Panc1 (cell line): ENCODE data around the gene MAPK8. TPM values are rescaled to one million over a fixed set of nuclear protein-coding genes. Genes with fewer than 3 reads are reported as not detected.

Experiments used
- ATAC-seq: fragments of 200-7000 bp; cut with Tn5 transposase; 2 replicates; pipeline ENCODE4 v1.9.1; 2020; ENCODE audit warnings: mild to moderate bottlenecking, moderate library complexity
- BruUV-seq: library from RNA; stranded (reverse); fragments of 400-500 nt; replicated peaks from 2 replicates; lab custom pipeline; 2021; lab: Mats Ljungman, UMichigan
- CTCF ChIA-PET: fragments of 300-600 bp; sonication (Branson Sonifier 250); formaldehyde crosslinking; loops from one replicate; lab custom pipeline; 2022; ENCODE audit warnings: antibody characterized with exemption; lab: Charles Lee
- POLR2A ChIA-PET: fragments of 300-600 bp; sonication (Branson Sonifier 250); formaldehyde crosslinking; loops from one replicate; lab custom pipeline; 2022; ENCODE audit warnings: antibody characterized with exemption; lab: Charles Lee
- DNase-seq: peaks from one replicate; pipeline ENCODE4 v3.0.0-alpha.2; 2010; ENCODE audit warnings: low read depth, low spot score
- H3K27ac ChIP-seq: 2 replicates; pipeline ENCODE4 v1.5.1; 2011; ENCODE audit warnings: mild to moderate bottlenecking, low read length, inconsistent platforms
- H3K27me3 ChIP-seq: fragments of 200-500 bp; sonication (Bioruptor generic); 2 replicates; pipeline ENCODE4 v1.6.0; 2014; ENCODE audit warnings: low read length, inconsistent platforms; ENCODE audit not compliant: control insufficient read depth, insufficient read depth
- H3K36me3 ChIP-seq: fragments of 200-500 bp; sonication (Bioruptor generic); 2 replicates; pipeline ENCODE4 v1.5.1; 2014; ENCODE audit warnings: inconsistent platforms, mild to moderate bottlenecking, low read length, moderate library complexity; ENCODE audit not compliant: control insufficient read depth, insufficient read depth
- H3K4me1 ChIP-seq: 2 replicates; pipeline ENCODE4 v1.5.1; 2011; ENCODE audit warnings: inconsistent platforms, mild to moderate bottlenecking, low read length, moderate library complexity; ENCODE audit not compliant: control insufficient read depth, insufficient read depth
- H3K4me3 ChIP-seq, 2 experiments: 2 replicates each; pipeline ENCODE4 v1.5.1; 2011 to 2012; ENCODE audit warnings: low read depth in 2 of 2, low read length in 2 of 2, mild to moderate bottlenecking in 2 of 2, inconsistent platforms in 1 of 2, moderate library complexity in 1 of 2
- H3K9me3 ChIP-seq: fragments of 200-500 bp; sonication (Bioruptor generic); 2 replicates; pipeline ENCODE4 v1.5.1; 2014; ENCODE audit warnings: low read depth, mild to moderate bottlenecking, inconsistent platforms, low read length, moderate library complexity; ENCODE audit not compliant: control insufficient read depth, insufficient read depth
- POLR2AphosphoS5 ChIP-seq: IDR thresholded peaks from 2 replicates; pipeline ENCODE4 v1.6.1; 2012; ENCODE audit warnings: mild to moderate bottlenecking, low read depth, low read length, moderate library complexity
- SIN3A ChIP-seq: IDR thresholded peaks from 2 replicates; pipeline ENCODE4 v1.6.1; 2012; ENCODE audit warnings: low read depth, mild to moderate bottlenecking, low read length, moderate library complexity, borderline replicate concordance; ENCODE audit not compliant: insufficient read depth
- TCF7L2 ChIP-seq: IDR thresholded peaks from 2 replicates; pipeline ENCODE4 v1.6.1; 2011; ENCODE audit warnings: mild to moderate bottlenecking, low read depth, low read length, inconsistent platforms
- in situ Hi-C: cut with HindIII; loops from 2 replicates; pipeline ENCODE4 v1.10.0; 2016; ENCODE audit warnings: low sequenced_read_pairs, low pct_unique_long_range_greater_than_20kb
- intact Hi-C: fragments of 100-400 bp; cut with micrococcal nuclease; formaldehyde crosslinking; loops from one replicate; pipeline ENCODE4 v1.10.0; 2022; ENCODE audit not compliant: unreplicated experiment
- total RNA-seq: library from RNA; stranded (reverse); gene quantifications from one replicate; pipeline ENCODE4 v1.2.1, GENCODE V29; 2021; ENCODE audit not compliant: unreplicated experiment
- TF ChIP-seq, protein P1 (sequence below), 2 experiments: IDR thresholded peaks; 2 replicates each; pipeline ENCODE4 v1.6.1; 2011 to 2012; ENCODE audit warnings: low read depth in 2 of 2, control low read depth in 1 of 2, low read length in 1 of 2, mild to moderate bottlenecking in 1 of 2, moderate library complexity in 1 of 2; ENCODE audit not compliant: insufficient read depth in 1 of 2
- TF ChIP-seq, protein P2 (sequence below): fragments of 450-650 bp; IDR thresholded peaks from 2 replicates; pipeline ENCODE4 v1.5.1; 2017; ENCODE audit warnings: mild to moderate bottlenecking

The MAPK8 gene
- total RNA-seq, 1 experiment from 2014 or later, result 66.6 TPM

DNA sequence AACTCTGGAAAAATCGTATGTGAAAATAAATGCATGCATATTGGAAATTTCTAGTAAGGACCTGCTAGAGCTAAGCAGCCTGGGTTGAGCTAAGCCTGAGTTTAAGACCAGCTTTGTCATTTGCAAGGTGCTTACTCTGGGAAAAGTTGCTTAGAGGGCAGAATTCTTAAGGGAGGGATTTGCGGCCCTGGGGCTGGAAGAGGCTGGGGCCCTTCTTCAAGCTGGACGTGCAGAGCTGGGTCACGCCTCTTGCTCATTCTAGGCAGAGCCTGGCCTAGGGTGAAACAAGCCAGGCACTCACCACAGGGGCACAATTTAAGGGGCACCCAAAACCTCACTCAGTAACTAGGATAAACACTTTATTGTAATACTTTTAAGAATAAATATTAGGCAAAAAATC, 161.2 kb downstream of the MAPK8 start:
- no peaks in the 10 kb centered on the region; the same call in 1 of the 2 replicates for H3K4me1 ChIP-seq
- no peak for DNase-seq
- BruUV-seq, result no TSS peak
- ChIA-PET CTCF (interaction anchor here (0.6 kb wide), 1 partner anchor 14 kb away, joined by 3 read pairs; no protein-coding TSS in a partner anchor), POLR2A (no interaction called here)
- TF ChIP-seq, protein P1, sequence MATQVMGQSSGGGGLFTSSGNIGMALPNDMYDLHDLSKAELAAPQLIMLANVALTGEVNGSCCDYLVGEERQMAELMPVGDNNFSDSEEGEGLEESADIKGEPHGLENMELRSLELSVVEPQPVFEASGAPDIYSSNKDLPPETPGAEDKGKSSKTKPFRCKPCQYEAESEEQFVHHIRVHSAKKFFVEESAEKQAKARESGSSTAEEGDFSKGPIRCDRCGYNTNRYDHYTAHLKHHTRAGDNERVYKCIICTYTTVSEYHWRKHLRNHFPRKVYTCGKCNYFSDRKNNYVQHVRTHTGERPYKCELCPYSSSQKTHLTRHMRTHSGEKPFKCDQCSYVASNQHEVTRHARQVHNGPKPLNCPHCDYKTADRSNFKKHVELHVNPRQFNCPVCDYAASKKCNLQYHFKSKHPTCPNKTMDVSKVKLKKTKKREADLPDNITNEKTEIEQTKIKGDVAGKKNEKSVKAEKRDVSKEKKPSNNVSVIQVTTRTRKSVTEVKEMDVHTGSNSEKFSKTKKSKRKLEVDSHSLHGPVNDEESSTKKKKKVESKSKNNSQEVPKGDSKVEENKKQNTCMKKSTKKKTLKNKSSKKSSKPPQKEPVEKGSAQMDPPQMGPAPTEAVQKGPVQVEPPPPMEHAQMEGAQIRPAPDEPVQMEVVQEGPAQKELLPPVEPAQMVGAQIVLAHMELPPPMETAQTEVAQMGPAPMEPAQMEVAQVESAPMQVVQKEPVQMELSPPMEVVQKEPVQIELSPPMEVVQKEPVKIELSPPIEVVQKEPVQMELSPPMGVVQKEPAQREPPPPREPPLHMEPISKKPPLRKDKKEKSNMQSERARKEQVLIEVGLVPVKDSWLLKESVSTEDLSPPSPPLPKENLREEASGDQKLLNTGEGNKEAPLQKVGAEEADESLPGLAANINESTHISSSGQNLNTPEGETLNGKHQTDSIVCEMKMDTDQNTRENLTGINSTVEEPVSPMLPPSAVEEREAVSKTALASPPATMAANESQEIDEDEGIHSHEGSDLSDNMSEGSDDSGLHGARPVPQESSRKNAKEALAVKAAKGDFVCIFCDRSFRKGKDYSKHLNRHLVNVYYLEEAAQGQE (IDR thresholded peaks at IDR 0.05; ENCODE audit: insufficient read depth in 1 of 2, low read depth in 2 of 2, low read length in 1 of 2), result no peak
- TF ChIP-seq, protein P2, sequence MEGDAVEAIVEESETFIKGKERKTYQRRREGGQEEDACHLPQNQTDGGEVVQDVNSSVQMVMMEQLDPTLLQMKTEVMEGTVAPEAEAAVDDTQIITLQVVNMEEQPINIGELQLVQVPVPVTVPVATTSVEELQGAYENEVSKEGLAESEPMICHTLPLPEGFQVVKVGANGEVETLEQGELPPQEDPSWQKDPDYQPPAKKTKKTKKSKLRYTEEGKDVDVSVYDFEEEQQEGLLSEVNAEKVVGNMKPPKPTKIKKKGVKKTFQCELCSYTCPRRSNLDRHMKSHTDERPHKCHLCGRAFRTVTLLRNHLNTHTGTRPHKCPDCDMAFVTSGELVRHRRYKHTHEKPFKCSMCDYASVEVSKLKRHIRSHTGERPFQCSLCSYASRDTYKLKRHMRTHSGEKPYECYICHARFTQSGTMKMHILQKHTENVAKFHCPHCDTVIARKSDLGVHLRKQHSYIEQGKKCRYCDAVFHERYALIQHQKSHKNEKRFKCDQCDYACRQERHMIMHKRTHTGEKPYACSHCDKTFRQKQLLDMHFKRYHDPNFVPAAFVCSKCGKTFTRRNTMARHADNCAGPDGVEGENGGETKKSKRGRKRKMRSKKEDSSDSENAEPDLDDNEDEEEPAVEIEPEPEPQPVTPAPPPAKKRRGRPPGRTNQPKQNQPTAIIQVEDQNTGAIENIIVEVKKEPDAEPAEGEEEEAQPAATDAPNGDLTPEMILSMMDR, result no peak
- TF ChIP-seq SIN3A, result no peak
- no peak for TF ChIP-seq TCF7L2
- no peak for TF ChIP-seq POLR2AphosphoS5
- ATAC-seq, result no peak
- peaks cover 4% of the 10 kb centered on the region; the same call in 1 of the 2 replicates for H3K27me3 ChIP-seq
- H3K9me3 ChIP-seq, result no peaks in the 10 kb centered on the region
- H3K4me3 ChIP-seq, result no peak overlapping the region
- H3K27ac ChIP-seq, result no peak overlapping the region
- intact Hi-C loops, result no loop called here
- in situ Hi-C loops, result no loop called here
- no peaks in the 10 kb centered on the region for H3K36me3 ChIP-seq

DNA sequence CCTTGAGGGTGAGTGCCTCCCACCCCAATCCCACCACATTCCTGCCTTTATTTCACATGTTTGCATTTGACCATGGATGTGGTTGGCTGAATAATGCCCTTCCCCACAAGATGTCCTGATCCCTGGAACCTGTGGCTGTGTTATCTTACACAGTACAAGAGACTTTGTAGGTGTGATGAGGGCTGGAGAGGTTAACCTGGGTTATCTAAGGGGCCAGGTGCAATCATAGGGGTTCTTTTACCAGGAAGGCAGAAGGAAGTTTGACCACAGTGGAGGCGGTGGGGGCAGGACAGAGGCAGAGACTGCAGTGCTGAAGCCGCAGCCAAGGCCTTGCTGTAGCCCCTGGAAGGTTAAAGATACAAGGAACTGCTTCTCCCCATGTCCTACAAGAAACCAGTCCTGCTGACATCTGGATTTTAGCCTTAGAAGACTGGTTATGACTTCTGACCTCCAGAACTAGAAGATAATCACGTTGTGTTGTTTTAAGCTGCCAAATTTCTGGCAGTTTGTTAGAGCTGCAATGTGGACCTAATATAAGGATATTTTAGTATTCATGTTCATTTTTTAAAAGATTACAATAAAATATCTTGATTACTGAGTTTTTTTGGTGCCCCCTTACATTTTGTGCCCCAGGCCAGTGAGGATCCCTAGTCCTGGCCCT, 161.8 kb downstream of the MAPK8 start:
- TF ChIP-seq, protein P1 (IDR thresholded peaks at IDR 0.05; ENCODE audit: insufficient read depth in 1 of 2, low read depth in 2 of 2, low read length in 1 of 2), result no peak
- TF ChIP-seq SIN3A (no peak), POLR2AphosphoS5 (no peak), TCF7L2 (no peak)
- TF ChIP-seq, protein P2, result no peak
- Histone ChIP-seq H3K9me3 (no peaks in the 10 kb centered on the region), H3K36me3 (no peaks in the 10 kb centered on the region), H3K27me3 (peaks cover 4% of the 10 kb centered on the region; the same call in 1 of the 2 replicates), H3K4me3 (no peak overlapping the region), H3K4me1 (no peaks in the 10 kb centered on the region; the same call in 1 of the 2 replicates), H3K27ac (no peak overlapping the region)
- CTCF ChIA-PET, result no interaction called here
- POLR2A ChIA-PET, result no interaction called here
- intact Hi-C loops (no loop called here), in situ Hi-C loops (no loop called here)
- DNase-seq (no peak), ATAC-seq (no peak)
- no TSS peak for BruUV-seq
